Naive thymus-derived CD4-positive, alpha-beta T cell (primary cell): ENCODE data around the gene GAN. TPM values are rescaled to one million over a fixed set of nuclear protein-coding genes. Genes with fewer than 3 reads are reported as not detected.
A peak's percentile ranks its signal among the peaks of the same experiment; 100 is the strongest.

Experiments
- ATAC-seq: fragments of 150-1000 bp; cut with Tn5 transposase; 2 replicates; pipeline ENCODE4 v1.10.0; 2021; ENCODE audit warnings: mild to moderate bottlenecking, moderate library complexity
- CTCF ChIA-PET: fragments of 350-600 bp; sonication (Branson Sonifier 250); formaldehyde crosslinking; loops from one replicate; lab custom pipeline; 2021; ENCODE audit warnings: antibody characterized with exemption; lab: Charles Lee
- POLR2A ChIA-PET: fragments of 350-600 bp; sonication (Branson Sonifier 250); formaldehyde crosslinking; loops from one replicate; lab custom pipeline; 2021; ENCODE audit warnings: antibody characterized with exemption, inconsistent platforms; lab: Charles Lee
- DNase-seq, 9 donors: peaks; one replicate each; pipeline versions ENCODE4 v3.0.0 to v3.0.0-alpha.2; 2020 to 2022; ENCODE audit warnings: mixed read lengths in 1 of 9
- H3K27ac ChIP-seq: one replicate; pipeline ENCODE4 v1.7.0; 2013; ENCODE audit warnings: mild to moderate bottlenecking, low read depth, low read length, moderate library complexity
- H3K27me3 ChIP-seq, 2 donors: one replicate each; pipeline ENCODE4 v1.7.0; 2013; ENCODE audit warnings: low read length in 2 of 2, mild to moderate bottlenecking in 2 of 2, moderate library complexity in 2 of 2; ENCODE audit not compliant: control insufficient read depth in 2 of 2, insufficient read depth in 2 of 2
- H3K36me3 ChIP-seq, 3 experiments: 1 replicate in 2 of 3; 2 replicates in 1 of 3; pipeline ENCODE4 v1.7.0; 2013; ENCODE audit warnings: low read length in 3 of 3, mild to moderate bottlenecking in 3 of 3, moderate library complexity in 1 of 3; ENCODE audit not compliant: insufficient read depth in 3 of 3, control insufficient read depth in 2 of 3
- H3K4me1 ChIP-seq, 2 donors: one replicate each; pipeline ENCODE4 v1.7.0; 2013; ENCODE audit warnings: low read length in 2 of 2, mild to moderate bottlenecking in 2 of 2, moderate library complexity in 1 of 2; ENCODE audit not compliant: control insufficient read depth in 2 of 2, insufficient read depth in 2 of 2
- H3K4me3 ChIP-seq: 2 replicates; pipeline ENCODE4 v1.7.0; 2013; ENCODE audit warnings: mild to moderate bottlenecking, low read length
- H3K9me3 ChIP-seq, 3 experiments: 1 replicate in 2 of 3; 2 replicates in 1 of 3; pipeline ENCODE4 v1.7.0; 2013; ENCODE audit warnings: low read length in 3 of 3; ENCODE audit not compliant: control insufficient read depth in 2 of 3
- H3K27ac Mint-ChIP-seq, 9 donors: one replicate each; pipeline ENCODE4 v1.8.0; 2020 to 2022; ENCODE audit warnings: mixed read lengths in 9 of 9, mild to moderate bottlenecking in 8 of 9, moderate library complexity in 5 of 9, inconsistent platforms in 2 of 9
- H3K27me3 Mint-ChIP-seq, 5 donors: one replicate each; pipeline ENCODE4 v1.8.0; 2021 to 2022; ENCODE audit warnings: mixed read lengths in 5 of 5, mild to moderate bottlenecking in 1 of 5
- H3K36me3 Mint-ChIP-seq, 5 donors: one replicate each; pipeline ENCODE4 v1.8.0; 2020 to 2022; ENCODE audit warnings: mixed read lengths in 5 of 5, mild to moderate bottlenecking in 3 of 5, inconsistent platforms in 1 of 5
- H3K4me1 Mint-ChIP-seq, 7 donors: one replicate each; pipeline ENCODE4 v1.8.0; 2020 to 2022; ENCODE audit warnings: mixed read lengths in 7 of 7, mild to moderate bottlenecking in 3 of 7, inconsistent platforms in 1 of 7
- H3K4me3 Mint-ChIP-seq, 10 donors: one replicate each; pipeline ENCODE4 v1.8.0; 2020 to 2022; ENCODE audit warnings: mild to moderate bottlenecking in 10 of 10, mixed read lengths in 10 of 10, moderate library complexity in 6 of 10, inconsistent platforms in 2 of 10
- H3K9me3 Mint-ChIP-seq, 11 donors: one replicate each; pipeline ENCODE4 v1.8.0; 2020 to 2022; ENCODE audit warnings: mixed read lengths in 11 of 11, mild to moderate bottlenecking in 4 of 11, inconsistent platforms in 1 of 11, moderate library complexity in 1 of 11
- intact Hi-C, 2 donors: fragments of 100-400 bp; cut with micrococcal nuclease; formaldehyde crosslinking; loops; one replicate each; pipeline ENCODE4 v1.15.1; 2023
- polyA plus RNA-seq, 2 donors: library from polyadenylated mRNA; unstranded; fragments of 300-500 nt; fragmentation: Illumina TruSeq; gene quantifications; one replicate each; pipeline ENCODE4 v1.2.3, GENCODE V29; 2021
- total RNA-seq, 6 experiments: library from RNA in 5 of 6; stranded (reverse) in 5 of 6; gene quantifications; 1 replicate in 5 of 6; 2 replicates in 1 of 6; pipeline ENCODE4 v1.2.3 and lab custom pipeline; 2021 to 2026

Gene GAN
- total and polyA plus RNA-seq, 7 experiments from 2014 or later = 2.3 to 11.3 (median 7.8) TPM

DNA sequence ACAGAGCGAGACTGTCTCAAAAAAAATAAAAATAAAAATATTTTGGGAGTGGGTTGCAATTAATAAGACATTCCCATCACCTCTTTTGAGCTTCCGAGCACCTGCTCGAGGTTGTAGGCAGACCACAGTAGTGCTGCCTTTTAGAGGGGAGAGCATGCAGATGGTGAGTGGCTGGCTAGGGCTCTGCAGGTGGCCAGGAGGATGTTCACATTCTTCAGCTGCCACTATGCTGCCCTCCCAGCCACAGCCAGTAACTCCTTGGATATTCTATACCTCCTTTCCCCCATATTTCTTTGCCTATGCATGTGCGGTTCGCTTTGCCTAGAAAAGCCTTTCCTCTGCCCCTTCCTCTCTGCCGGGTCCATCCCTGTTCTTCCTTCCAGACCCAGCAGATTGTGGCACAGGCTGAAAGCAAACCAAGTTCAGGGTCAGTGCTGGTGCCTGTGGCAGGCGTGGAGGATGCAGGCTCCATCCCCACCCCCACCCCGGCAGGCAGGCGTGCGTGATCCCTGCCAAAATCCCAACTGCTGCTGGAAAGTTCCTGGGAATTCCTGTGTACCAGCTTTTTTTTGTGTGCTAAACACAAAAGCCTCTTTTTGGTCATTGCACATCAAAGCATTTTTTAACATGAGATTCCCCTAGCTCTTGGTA lies 96.0 kb downstream of the GAN start:
- Mint-ChIP-seq H3K27ac (peak overlapping the region in 1 of 9 donors; percentile 51), H3K4me1 (peaks cover 0 to 11% (median 5%) of the 10 kb centered on the region in 7 donors), H3K4me3 (no peak overlapping the region), H3K9me3 (no peaks in the 10 kb centered on the region), H3K27me3 (peaks cover 0 to 23% (median 0%) of the 10 kb centered on the region in 5 donors), H3K36me3 (no peaks in the 10 kb centered on the region)
- no peak for ATAC-seq
- no peak for DNase-seq
- H3K27me3 ChIP-seq = no peaks in the 10 kb centered on the region
- intact Hi-C loops = no loop called here
- H3K36me3 ChIP-seq = no peaks in the 10 kb centered on the region
- H3K4me3 ChIP-seq = no peak overlapping the region
- CTCF ChIA-PET = no interaction called here
- no peak overlapping the region for H3K27ac ChIP-seq
- POLR2A ChIA-PET = no interaction called here
- no peaks in the 10 kb centered on the region for H3K9me3 ChIP-seq
- H3K4me1 ChIP-seq = no peaks in the 10 kb centered on the region

DNA sequence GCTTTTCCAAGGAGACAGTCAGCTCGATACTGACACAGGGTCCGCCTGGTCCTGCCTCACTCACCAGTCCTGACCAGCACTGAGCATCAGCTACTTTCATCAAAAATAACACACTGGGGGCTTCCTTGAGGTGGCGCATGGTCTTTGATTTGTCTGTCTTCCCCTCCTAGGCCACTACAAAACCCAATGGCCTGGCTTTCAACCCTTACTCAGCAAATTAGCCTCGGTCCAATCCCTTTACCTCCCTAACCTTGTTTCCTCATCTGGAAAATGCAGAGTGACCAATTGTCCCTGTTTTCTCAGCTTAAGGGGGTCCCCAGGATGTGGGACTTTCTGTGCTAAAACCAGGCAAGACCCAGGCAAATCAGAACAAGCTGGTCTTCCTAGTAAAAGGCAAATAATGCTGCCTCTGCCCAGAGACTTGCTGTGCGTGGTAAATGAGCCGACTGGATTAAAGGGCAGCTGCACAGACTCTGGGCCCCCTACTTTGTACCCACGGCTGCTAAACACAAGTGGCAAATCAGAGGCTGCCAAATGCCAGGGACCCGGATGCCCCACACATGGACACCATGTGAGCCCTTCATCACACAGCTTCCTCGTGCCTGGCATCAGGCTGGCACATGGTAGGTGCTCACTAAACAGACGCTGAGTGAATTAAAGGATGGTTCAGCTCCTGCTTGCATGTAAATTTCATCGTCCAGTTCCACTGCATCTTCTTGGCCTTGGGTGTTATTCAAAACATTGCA lies 98.7 kb downstream of the GAN start:
- intact Hi-C loops = no loop called here
- no peak overlapping the region for H3K27ac ChIP-seq
- H3K27me3 ChIP-seq = no peaks in the 10 kb centered on the region
- H3K4me3 ChIP-seq = no peak overlapping the region
- no peak overlapping the region for H3K27ac Mint-ChIP-seq
- H3K4me1 ChIP-seq = no peaks in the 10 kb centered on the region
- no peaks in the 10 kb centered on the region for H3K9me3 Mint-ChIP-seq
- H3K4me3 Mint-ChIP-seq = no peak overlapping the region
- no peaks in the 10 kb centered on the region for H3K36me3 Mint-ChIP-seq
- peaks cover 0 to 21% (median 0%) of the 10 kb centered on the region in 5 donors for H3K27me3 Mint-ChIP-seq
- ATAC-seq (no peak), DNase-seq (no peak)
- peaks cover 0 to 11% (median 5%) of the 10 kb centered on the region in 7 donors for H3K4me1 Mint-ChIP-seq
- ChIA-PET CTCF (interaction anchor here (0.8 kb wide), 1 partner anchor 22 kb away, joined by 3 read pairs; no protein-coding TSS in a partner anchor), POLR2A (interaction anchor here (0.5 kb wide), 1 partner anchor 212 kb away, joined by 3 read pairs; no protein-coding TSS in a partner anchor)
- H3K9me3 ChIP-seq = no peaks in the 10 kb centered on the region
- H3K36me3 ChIP-seq = no peaks in the 10 kb centered on the region

- Mint-ChIP-seq H3K27me3 (peaks cover 0 to 11% (median 0%) of the 10 kb centered on the region in 5 donors), H3K4me3 (no peak overlapping the region), H3K36me3 (no peaks in the 10 kb centered on the region), H3K9me3 (no peaks in the 10 kb centered on the region), H3K4me1 (peaks cover 0 to 6% (median 5%) of the 10 kb centered on the region in 7 donors), H3K27ac (no peak overlapping the region)
- Histone ChIP-seq H3K9me3 (no peaks in the 10 kb centered on the region), H3K36me3 (no peaks in the 10 kb centered on the region), H3K27ac (no peak overlapping the region), H3K4me3 (no peak overlapping the region), H3K27me3 (no peaks in the 10 kb centered on the region), H3K4me1 (no peaks in the 10 kb centered on the region)
- intact Hi-C loops = no loop called here
- ChIA-PET CTCF (no interaction called here), POLR2A (no interaction called here)
- DNase-seq (no peak), ATAC-seq (no peak)
Observed at GRCh38 chr16:81415751-81416150, 101.0 kb downstream of the GAN start.

DNA sequence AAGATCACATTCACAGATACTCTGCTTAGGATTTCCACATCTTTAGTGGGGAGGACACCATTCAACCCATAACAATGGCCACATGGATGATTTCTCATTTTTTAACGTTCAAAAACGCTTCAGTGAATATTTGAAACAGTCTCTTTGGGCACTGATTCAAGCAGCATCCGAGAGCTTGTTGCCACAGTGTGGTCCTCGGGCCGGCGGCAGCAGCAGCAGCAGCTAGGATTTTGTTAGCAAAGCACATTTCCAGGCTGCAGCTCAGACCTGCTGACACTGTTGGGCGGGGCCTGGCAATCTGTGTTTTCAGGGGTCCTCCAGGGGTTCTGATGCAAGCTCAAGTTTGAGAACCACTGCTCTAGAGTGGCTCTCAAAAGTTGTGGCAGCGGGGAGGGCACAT lies 102.0 kb downstream of the GAN start:
- H3K4me1 Mint-ChIP-seq = peaks cover 0 to 6% (median 5%) of the 10 kb centered on the region in 7 donors
- no peaks in the 10 kb centered on the region for H3K36me3 ChIP-seq
- H3K9me3 Mint-ChIP-seq = no peaks in the 10 kb centered on the region
- intact Hi-C loops = no loop called here
- H3K27me3 Mint-ChIP-seq = peaks cover 0 to 11% (median 0%) of the 10 kb centered on the region in 5 donors
- H3K27me3 ChIP-seq = no peaks in the 10 kb centered on the region
- POLR2A ChIA-PET = no interaction called here
- H3K27ac ChIP-seq = no peak overlapping the region
- ATAC-seq (no peak), DNase-seq (no peak)
- no peak overlapping the region for H3K27ac Mint-ChIP-seq
- CTCF ChIA-PET = no interaction called here
- no peak overlapping the region for H3K4me3 Mint-ChIP-seq
- no peaks in the 10 kb centered on the region for H3K4me1 ChIP-seq
- H3K4me3 ChIP-seq = no peak overlapping the region
- H3K9me3 ChIP-seq = no peaks in the 10 kb centered on the region
- no peaks in the 10 kb centered on the region for H3K36me3 Mint-ChIP-seq

GRCh38 chr16:81417210-81417609 lies 102.4 kb downstream of the GAN start:
- Histone ChIP-seq H3K36me3 (no peaks in the 10 kb centered on the region), H3K4me1 (no peaks in the 10 kb centered on the region), H3K27ac (no peak overlapping the region), H3K27me3 (no peaks in the 10 kb centered on the region), H3K9me3 (no peaks in the 10 kb centered on the region), H3K4me3 (no peak overlapping the region)
- Mint-ChIP-seq H3K4me1 (peaks cover 0 to 6% (median 5%) of the 10 kb centered on the region in 7 donors), H3K27ac (no peak overlapping the region), H3K36me3 (no peaks in the 10 kb centered on the region), H3K9me3 (no peaks in the 10 kb centered on the region), H3K4me3 (no peak overlapping the region), H3K27me3 (peaks cover 0 to 8% (median 0%) of the 10 kb centered on the region in 5 donors)
- POLR2A ChIA-PET = no interaction called here
- CTCF ChIA-PET = no interaction called here
- intact Hi-C loops = no loop called here
- no peak for DNase-seq
- ATAC-seq = no peak

DNA sequence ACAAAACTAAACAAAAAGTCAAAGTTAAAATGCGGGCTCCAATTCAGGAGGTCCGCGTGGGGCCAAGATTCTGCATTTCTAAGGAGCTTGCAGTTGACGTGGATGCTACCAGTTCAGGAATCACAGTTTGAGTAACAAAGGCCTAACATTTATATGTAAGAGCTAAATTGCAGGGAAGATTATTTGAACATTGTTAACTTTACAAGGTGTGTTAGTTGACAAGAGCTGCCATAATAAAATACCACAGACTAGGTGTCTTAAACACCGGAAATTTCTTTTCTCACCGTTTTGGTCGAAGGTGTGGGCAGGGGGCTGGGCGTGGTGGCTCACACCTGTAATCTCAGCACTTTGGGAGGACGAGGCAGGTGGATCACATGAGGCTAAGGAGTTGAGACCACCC lies 105.0 kb downstream of the GAN start:
- Mint-ChIP-seq H3K27ac (no peak overlapping the region), H3K36me3 (no peaks in the 10 kb centered on the region), H3K4me3 (no peak overlapping the region), H3K9me3 (no peaks in the 10 kb centered on the region), H3K4me1 (peaks cover 7 to 11% (median 9%) of the 10 kb centered on the region in 7 donors), H3K27me3 (peaks cover 0 to 4% (median 0%) of the 10 kb centered on the region in 5 donors)
- Histone ChIP-seq H3K4me3 (no peak overlapping the region), H3K27me3 (no peaks in the 10 kb centered on the region), H3K27ac (no peak overlapping the region), H3K36me3 (no peaks in the 10 kb centered on the region), H3K4me1 (peaks cover under 1 to 2% of the 10 kb centered on the region in 2 donors), H3K9me3 (no peaks in the 10 kb centered on the region)
- no peak for DNase-seq
- ChIA-PET POLR2A (no interaction called here), CTCF (no interaction called here)
- intact Hi-C loops = no loop called here
- no peak for ATAC-seq
